Measurements from ENCODE around the gene BNIP1. TPM values are rescaled to one million over a fixed set of nuclear protein-coding genes. Genes with fewer than 3 reads are reported as not detected.

The BNIP1 gene
- total and polyA plus RNA-seq, 4 donors: 7.6 to 9.1 (median 8.5) TPM

GRCh38 chr5:173178369-173178910 is 34.1 kb downstream of the BNIP1 start:
- H3K4me3 ChIP-seq (ENCODE audit: low read length in 2 of 2): no peak overlapping the region
- intact Hi-C loops (cut with DNase I): no loop called here
- H3K9me3 ChIP-seq (ENCODE audit: control insufficient read depth, low read length): peaks cover 3% of the 10 kb centered on the region
- no peak for DNase-seq
- H3K27ac ChIP-seq (ENCODE audit: low read depth in 1 of 2, low read length in 2 of 2): no peak overlapping the region
- H3K4me1 ChIP-seq (ENCODE audit: control insufficient read depth in 1 of 2, insufficient read depth in 2 of 2, low read length in 2 of 2): no peaks in the 10 kb centered on the region
- no peaks in the 10 kb centered on the region for H3K27me3 ChIP-seq (ENCODE audit: control insufficient read depth in 1 of 2, insufficient read depth in 2 of 2, low read length in 1 of 2)
- ATAC-seq (ENCODE audit: low FRiP score): no peak
- no peaks in the 10 kb centered on the region for H3K36me3 ChIP-seq (ENCODE audit: control insufficient read depth in 1 of 2, insufficient read depth in 2 of 2, low read length in 1 of 2)
- WGBS, 2 donors: 78 to 86% methylated on average over 12 of the region's 12 CpGs

- Histone ChIP-seq H3K27ac (ENCODE audit: low read depth in 1 of 2, low read length in 2 of 2) (no peak overlapping the region), H3K4me1 (ENCODE audit: control insufficient read depth in 1 of 2, insufficient read depth in 2 of 2, low read length in 2 of 2) (no peaks in the 10 kb centered on the region), H3K27me3 (ENCODE audit: control insufficient read depth in 1 of 2, insufficient read depth in 2 of 2, low read length in 1 of 2) (no peaks in the 10 kb centered on the region), H3K36me3 (ENCODE audit: control insufficient read depth in 1 of 2, insufficient read depth in 2 of 2, low read length in 1 of 2) (no peaks in the 10 kb centered on the region), H3K9me3 (ENCODE audit: control insufficient read depth, low read length) (peaks cover 3% of the 10 kb centered on the region), H3K4me3 (ENCODE audit: low read length in 2 of 2) (no peak overlapping the region)
- ATAC-seq (ENCODE audit: low FRiP score) (no peak), DNase-seq (no peak)
- intact Hi-C loops (cut with DNase I): no loop called here
- WGBS, 2 donors: 86% methylated on average over 2 of the region's 2 CpGs
These were observed 36.0 kb downstream of the BNIP1 start for GRCh38 chr5:173180331-173180730.

GRCh38 chr5:173187054-173187743 is 42.9 kb downstream of the BNIP1 start:
- no peak for ATAC-seq (ENCODE audit: low FRiP score)
- Histone ChIP-seq H3K9me3 (ENCODE audit: control insufficient read depth, low read length) (no peaks in the 10 kb centered on the region), H3K4me3 (ENCODE audit: low read length in 2 of 2) (no peak overlapping the region), H3K27ac (ENCODE audit: low read depth in 1 of 2, low read length in 2 of 2) (no peak overlapping the region), H3K27me3 (ENCODE audit: control insufficient read depth in 1 of 2, insufficient read depth in 2 of 2, low read length in 1 of 2) (no peaks in the 10 kb centered on the region), H3K4me1 (ENCODE audit: control insufficient read depth in 1 of 2, insufficient read depth in 2 of 2, low read length in 2 of 2) (no peaks in the 10 kb centered on the region), H3K36me3 (ENCODE audit: control insufficient read depth in 1 of 2, insufficient read depth in 2 of 2, low read length in 1 of 2) (no peaks in the 10 kb centered on the region)
- 73 to 79% methylated on average over 11 of the region's 11 CpGs for WGBS, 2 donors
- intact Hi-C loops (cut with DNase I): no loop called here
- DNase-seq: no peak

- WGBS, 2 donors: 70 to 78% methylated on average over 2 of the region's 2 CpGs
These were observed 43.9 kb downstream of the BNIP1 start for GRCh38 chr5:173188280-173188679.

GRCh38 chr5:173191015-173191414 is 46.7 kb downstream of the BNIP1 start:
- H3K4me1 ChIP-seq (ENCODE audit: control insufficient read depth in 1 of 2, insufficient read depth in 2 of 2, low read length in 2 of 2): no peaks in the 10 kb centered on the region
- H3K27me3 ChIP-seq (ENCODE audit: control insufficient read depth in 1 of 2, insufficient read depth in 2 of 2, low read length in 1 of 2): no peaks in the 10 kb centered on the region
- intact Hi-C loops (cut with DNase I): no loop called here
- no peak overlapping the region for H3K4me3 ChIP-seq (ENCODE audit: low read length in 2 of 2)
- no peaks in the 10 kb centered on the region for H3K36me3 ChIP-seq (ENCODE audit: control insufficient read depth in 1 of 2, insufficient read depth in 2 of 2, low read length in 1 of 2)
- no peak overlapping the region for H3K27ac ChIP-seq (ENCODE audit: low read depth in 1 of 2, low read length in 2 of 2)
- ATAC-seq (ENCODE audit: low FRiP score) (no peak), DNase-seq (no peak)
- H3K9me3 ChIP-seq (ENCODE audit: control insufficient read depth, low read length): peaks cover 3% of the 10 kb centered on the region
- WGBS, 2 donors: 85 to 91% methylated on average over 4 of the region's 4 CpGs

More at GRCh38 chr5:173188280-173188679, 43.9 kb downstream of the BNIP1 start:
- Histone ChIP-seq H3K27me3 (ENCODE audit: control insufficient read depth in 1 of 2, insufficient read depth in 2 of 2, low read length in 1 of 2) (no peaks in the 10 kb centered on the region), H3K36me3 (ENCODE audit: control insufficient read depth in 1 of 2, insufficient read depth in 2 of 2, low read length in 1 of 2) (no peaks in the 10 kb centered on the region), H3K27ac (ENCODE audit: low read depth in 1 of 2, low read length in 2 of 2) (no peak overlapping the region), H3K9me3 (ENCODE audit: control insufficient read depth, low read length) (no peaks in the 10 kb centered on the region), H3K4me3 (ENCODE audit: low read length in 2 of 2) (no peak overlapping the region), H3K4me1 (ENCODE audit: control insufficient read depth in 1 of 2, insufficient read depth in 2 of 2, low read length in 2 of 2) (no peaks in the 10 kb centered on the region)
- DNase-seq (no peak), ATAC-seq (ENCODE audit: low FRiP score) (no peak)
- intact Hi-C loops (cut with DNase I): no loop called here

GRCh38 chr5:173191561-173191960 is 47.2 kb downstream of the BNIP1 start:
- Histone ChIP-seq H3K27me3 (ENCODE audit: control insufficient read depth in 1 of 2, insufficient read depth in 2 of 2, low read length in 1 of 2) (no peaks in the 10 kb centered on the region), H3K4me1 (ENCODE audit: control insufficient read depth in 1 of 2, insufficient read depth in 2 of 2, low read length in 2 of 2) (no peaks in the 10 kb centered on the region), H3K9me3 (ENCODE audit: control insufficient read depth, low read length) (peaks cover 3% of the 10 kb centered on the region), H3K27ac (ENCODE audit: low read depth in 1 of 2, low read length in 2 of 2) (no peak overlapping the region), H3K4me3 (ENCODE audit: low read length in 2 of 2) (no peak overlapping the region), H3K36me3 (ENCODE audit: control insufficient read depth in 1 of 2, insufficient read depth in 2 of 2, low read length in 1 of 2) (no peaks in the 10 kb centered on the region)
- ATAC-seq (ENCODE audit: low FRiP score): no peak
- DNase-seq: no peak
- WGBS, 2 donors: 92% methylated on average over 8 of the region's 8 CpGs
- intact Hi-C loops (cut with DNase I): no loop called here

- no peaks in the 10 kb centered on the region for H3K4me1 ChIP-seq (ENCODE audit: control insufficient read depth in 1 of 2, insufficient read depth in 2 of 2, low read length in 2 of 2)
- no peak overlapping the region for H3K4me3 ChIP-seq (ENCODE audit: low read length in 2 of 2)
- intact Hi-C loops (cut with DNase I): no loop called here
- H3K36me3 ChIP-seq (ENCODE audit: control insufficient read depth in 1 of 2, insufficient read depth in 2 of 2, low read length in 1 of 2): no peaks in the 10 kb centered on the region
- DNase-seq (no peak), ATAC-seq (ENCODE audit: low FRiP score) (no peak)
- no peaks in the 10 kb centered on the region for H3K27me3 ChIP-seq (ENCODE audit: control insufficient read depth in 1 of 2, insufficient read depth in 2 of 2, low read length in 1 of 2)
- WGBS, 2 donors: 78 to 82% methylated on average over 7 of the region's 7 CpGs
- no peak overlapping the region for H3K27ac ChIP-seq (ENCODE audit: low read depth in 1 of 2, low read length in 2 of 2)
- peaks cover 3% of the 10 kb centered on the region for H3K9me3 ChIP-seq (ENCODE audit: control insufficient read depth, low read length)
These were observed 48.2 kb downstream of the BNIP1 start for GRCh38 chr5:173192561-173192960.

- Histone ChIP-seq H3K4me1 (ENCODE audit: control insufficient read depth in 1 of 2, insufficient read depth in 2 of 2, low read length in 2 of 2) (no peaks in the 10 kb centered on the region), H3K27me3 (ENCODE audit: control insufficient read depth in 1 of 2, insufficient read depth in 2 of 2, low read length in 1 of 2) (peaks cover 0 to 3% of the 10 kb centered on the region in 2 donors), H3K36me3 (ENCODE audit: control insufficient read depth in 1 of 2, insufficient read depth in 2 of 2, low read length in 1 of 2) (no peaks in the 10 kb centered on the region), H3K4me3 (ENCODE audit: low read length in 2 of 2) (no peak overlapping the region), H3K27ac (ENCODE audit: low read depth in 1 of 2, low read length in 2 of 2) (no peak overlapping the region), H3K9me3 (ENCODE audit: control insufficient read depth, low read length) (peaks cover 8% of the 10 kb centered on the region)
- ATAC-seq (ENCODE audit: low FRiP score) (peak; percentile 39), DNase-seq (no peak)
- 71 to 80% methylated on average over 22 to 23 of the region's 23 CpGs for WGBS, 2 donors
- intact Hi-C loops (cut with DNase I): no loop called here
These were observed 52.0 kb downstream of the BNIP1 start for GRCh38 chr5:173196133-173196952.

Measured in aorta (tissue), 5 donors.